HG02759 (cell line): Measurements from ENCODE around the gene ETFA.

Experiments used
- ATAC-seq: cut with Tn5 transposase; IDR thresholded peaks from one replicate; pipeline ENCODE4 v1.9.1; 2021; ENCODE audit warnings: mild to moderate bottlenecking, moderate library complexity; ENCODE audit not compliant: unreplicated experiment

Gene ETFA

GRCh38 chr15:76179023-76179422 is 132.2 kb downstream of the ETFA start:
- no peak for ATAC-seq

- no peak for ATAC-seq
Observed at GRCh38 chr15:76178296-76179000, 132.8 kb downstream of the ETFA start.

- ATAC-seq, result no peak
Observed at GRCh38 chr15:76177491-76178040, 133.7 kb downstream of the ETFA start.

- no peak for ATAC-seq
Observed at GRCh38 chr15:76176487-76177085, 134.7 kb downstream of the ETFA start.

GRCh38 chr15:76176059-76176458 is 135.2 kb downstream of the ETFA start:
- ATAC-seq, result no peak

GRCh38 chr15:76175442-76175841 is 135.8 kb downstream of the ETFA start:
- no peak for ATAC-seq

- ATAC-seq, result no peak
Observed at GRCh38 chr15:76174654-76175053, 136.6 kb downstream of the ETFA start.

GRCh38 chr15:76173317-76173834 is 137.9 kb downstream of the ETFA start:
- no peak for ATAC-seq

GRCh38 chr15:76172782-76173181 is 138.5 kb downstream of the ETFA start:
- no peak for ATAC-seq

- no peak for ATAC-seq
Observed at GRCh38 chr15:76169911-76170800, 141.1 kb downstream of the ETFA start.

- no peak for ATAC-seq
Observed at GRCh38 chr15:76169018-76169417, 142.3 kb downstream of the ETFA start.

GRCh38 chr15:76168237-76168984 is 142.9 kb downstream of the ETFA start:
- ATAC-seq, result no peak

GRCh38 chr15:76165951-76166350 is 145.3 kb downstream of the ETFA start:
- no peak for ATAC-seq
